Sigmoid colon (tissue), 7 donors: ENCODE measurements around the gene URB1. TPM values are rescaled to one million over a fixed set of nuclear protein-coding genes. Genes with fewer than 3 reads are reported as not detected.

ENCODE experiments used
- DNase-seq: peaks from one replicate; pipeline ENCODE4 v3.0.0-alpha.2; 2019
- H3K27ac ChIP-seq, 4 donors: fragments of 200-600 bp; sonication (generic); one replicate each; pipeline ENCODE4 v1.5.1; 2016 to 2019; ENCODE audit warnings: mild to moderate bottlenecking in 1 of 4
- H3K27me3 ChIP-seq, 3 donors: fragments of 200-600 bp; sonication (generic); one replicate each; pipeline ENCODE4 v1.5.1; 2019; ENCODE audit warnings: mild to moderate bottlenecking in 1 of 3
- H3K36me3 ChIP-seq, 4 donors: fragments of 200-600 bp; sonication (generic); one replicate each; pipeline ENCODE4 v1.5.1; 2016 to 2019
- H3K4me1 ChIP-seq, 4 donors: fragments of 200-600 bp; sonication (generic); one replicate each; pipeline ENCODE4 v1.5.1; 2017 to 2019
- H3K4me3 ChIP-seq, 4 donors: fragments of 200-600 bp; sonication (generic); one replicate each; pipeline ENCODE4 v1.5.1; 2017 to 2019; ENCODE audit warnings: mild to moderate bottlenecking in 2 of 4, moderate library complexity in 1 of 4
- H3K9me3 ChIP-seq, 4 donors: fragments of 200-600 bp in 3 of 4; sonication (generic) in 3 of 4; one replicate each; pipeline versions ENCODE4 v1.5.1 to v1.6.1; 2013 to 2019
- EP300 ChIP-seq, 4 donors: sonication (generic); formaldehyde crosslinking; IDR thresholded peaks; one replicate each; pipeline ENCODE4 v1.6.1; 2017; ENCODE audit warnings: antibody characterized with exemption in 4 of 4
- POLR2A ChIP-seq, 2 donors: fragments of 450-650 bp; IDR thresholded peaks; one replicate each; pipeline ENCODE4 v1.6.1; 2016; ENCODE audit warnings: antibody characterized with exemption in 2 of 2, mild to moderate bottlenecking in 2 of 2, moderate library complexity in 2 of 2
- POLR2AphosphoS5 ChIP-seq, 4 donors: sonication (generic); formaldehyde crosslinking; IDR thresholded peaks; one replicate each; pipeline ENCODE4 v1.6.1; 2017; ENCODE audit warnings: antibody characterized with exemption in 4 of 4
- WGBS, 2 donors: extraction: QIAGEN DNeasy Blood & Tissue Kit; methylation state at CpG; one replicate each; pipeline ENCODE4 v1.1.7; 2013; 5-methylcytosine and 5-hydroxymethylcytosine counted together
- intact Hi-C: fragments of 100-400 bp; cut with DNase I; formaldehyde crosslinking; loops from one replicate; pipeline ENCODE4 v1.15.1; 2023
- polyA plus RNA-seq, 3 donors: library from polyadenylated mRNA; stranded (reverse); fragments of 200-250 nt; gene quantifications; one replicate each; pipeline ENCODE4 v1.2.3, GENCODE V29; 2013
- total RNA-seq, 4 donors: library from RNA; depleted of rRNA; stranded (reverse); fragments of >200 nt; gene quantifications; one replicate each; pipeline ENCODE4 v1.1.0, GENCODE V29; 2016
- TF ChIP-seq, protein P1 (sequence below), 4 experiments: fragments of 450-650 bp in 3 of 4; fragments of 200-600 bp in 1 of 4; IDR thresholded peaks; one replicate each; pipeline ENCODE4 v1.5.1; 2016 to 2019; ENCODE audit warnings: antibody characterized with exemption in 4 of 4, mild to moderate bottlenecking in 3 of 4, moderate library complexity in 2 of 4
- donor health status: healthy with polysubstance abuse.
- donor health status: Bipolar disorder and iron deficiency.
- donor health status: healthy.

URB1 gene
- total and polyA plus RNA-seq, 7 donors, result 0.60 to 16.7 (median 7.5) TPM

DNA sequence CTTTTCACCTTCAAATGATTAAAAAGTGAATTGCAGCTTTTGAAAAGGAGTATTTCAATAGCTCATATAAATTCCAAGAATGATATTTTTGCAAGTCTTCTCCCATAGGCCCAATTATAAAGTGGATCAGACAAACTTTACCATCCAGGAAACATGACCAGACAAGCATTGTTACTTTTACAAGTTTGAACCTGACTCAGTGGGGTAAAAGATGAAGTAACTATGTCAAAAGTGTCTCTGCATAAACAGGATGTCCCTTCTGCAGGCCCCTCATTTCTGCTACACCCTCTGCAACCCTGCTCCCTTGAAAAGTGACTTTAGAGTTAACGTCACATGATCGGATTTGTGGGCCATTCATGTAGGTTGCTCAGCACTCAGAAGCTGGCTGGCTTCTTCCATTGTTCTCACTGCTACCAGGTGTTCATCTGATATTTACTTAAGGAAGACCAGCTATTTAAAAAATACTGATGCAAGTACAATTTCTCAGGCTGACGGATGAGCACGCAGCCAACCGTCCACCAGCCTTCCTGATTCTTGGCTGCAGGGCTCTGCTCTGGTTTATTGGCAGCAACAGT is 32.3 kb downstream of the URB1 start:
- intact Hi-C loops, result no loop called here
- TF ChIP-seq EP300 (IDR thresholded peaks at IDR 0.05) (no peak), POLR2A (IDR thresholded peaks at IDR 0.05) (no peak), POLR2AphosphoS5 (IDR thresholded peaks at IDR 0.05) (no peak)
- TF ChIP-seq, protein P1, sequence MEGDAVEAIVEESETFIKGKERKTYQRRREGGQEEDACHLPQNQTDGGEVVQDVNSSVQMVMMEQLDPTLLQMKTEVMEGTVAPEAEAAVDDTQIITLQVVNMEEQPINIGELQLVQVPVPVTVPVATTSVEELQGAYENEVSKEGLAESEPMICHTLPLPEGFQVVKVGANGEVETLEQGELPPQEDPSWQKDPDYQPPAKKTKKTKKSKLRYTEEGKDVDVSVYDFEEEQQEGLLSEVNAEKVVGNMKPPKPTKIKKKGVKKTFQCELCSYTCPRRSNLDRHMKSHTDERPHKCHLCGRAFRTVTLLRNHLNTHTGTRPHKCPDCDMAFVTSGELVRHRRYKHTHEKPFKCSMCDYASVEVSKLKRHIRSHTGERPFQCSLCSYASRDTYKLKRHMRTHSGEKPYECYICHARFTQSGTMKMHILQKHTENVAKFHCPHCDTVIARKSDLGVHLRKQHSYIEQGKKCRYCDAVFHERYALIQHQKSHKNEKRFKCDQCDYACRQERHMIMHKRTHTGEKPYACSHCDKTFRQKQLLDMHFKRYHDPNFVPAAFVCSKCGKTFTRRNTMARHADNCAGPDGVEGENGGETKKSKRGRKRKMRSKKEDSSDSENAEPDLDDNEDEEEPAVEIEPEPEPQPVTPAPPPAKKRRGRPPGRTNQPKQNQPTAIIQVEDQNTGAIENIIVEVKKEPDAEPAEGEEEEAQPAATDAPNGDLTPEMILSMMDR (IDR thresholded peaks at IDR 0.05), result no peak
- H3K36me3 ChIP-seq, result peaks cover 11 to 96% (median 75%) of the 10 kb centered on the region in 4 donors
- no peaks in the 10 kb centered on the region for H3K4me1 ChIP-seq
- DNase-seq, result no peak
- H3K27ac ChIP-seq, result no peak overlapping the region
- 87 to 88% methylated on average over 5 of the region's 5 CpGs for WGBS, 2 donors
- H3K4me3 ChIP-seq, result no peak overlapping the region
- H3K9me3 ChIP-seq, result no peaks in the 10 kb centered on the region
- H3K27me3 ChIP-seq, result no peaks in the 10 kb centered on the region

DNA sequence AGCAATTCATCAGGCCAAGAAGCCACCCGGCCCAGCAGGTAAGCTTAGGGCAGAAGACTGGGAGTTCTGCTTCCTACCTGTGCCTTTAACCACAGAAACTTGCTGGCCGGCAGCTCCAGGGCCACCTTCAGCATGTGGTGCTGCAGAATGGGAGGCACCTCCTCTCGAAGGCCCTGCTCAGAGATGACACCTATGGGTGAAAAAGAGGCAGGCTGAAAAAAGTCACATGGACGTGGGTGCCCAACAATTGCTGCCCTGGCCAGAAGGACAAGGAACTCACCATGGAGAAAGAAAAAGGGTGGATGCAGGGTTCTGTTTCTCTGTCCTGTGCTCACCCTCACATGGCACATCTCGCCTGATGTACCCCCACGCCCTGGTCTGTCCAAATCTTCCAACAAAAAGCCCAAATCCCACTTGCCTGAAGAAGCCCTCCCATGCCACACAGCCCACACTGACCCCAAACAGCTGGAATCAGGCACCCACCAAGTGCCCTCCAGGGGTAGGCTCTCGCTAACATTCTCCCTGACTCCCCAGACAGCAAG is 33.0 kb downstream of the URB1 start:
- DNase-seq, result no peak
- no peak overlapping the region for H3K27ac ChIP-seq
- intact Hi-C loops, result no loop called here
- H3K27me3 ChIP-seq, result no peaks in the 10 kb centered on the region
- no peaks in the 10 kb centered on the region for H3K4me1 ChIP-seq
- H3K36me3 ChIP-seq, result peaks cover 18 to 96% (median 75%) of the 10 kb centered on the region in 4 donors
- TF ChIP-seq EP300 (IDR thresholded peaks at IDR 0.05) (no peak), POLR2AphosphoS5 (IDR thresholded peaks at IDR 0.05) (no peak), POLR2A (IDR thresholded peaks at IDR 0.05) (no peak)
- TF ChIP-seq, protein P1 (IDR thresholded peaks at IDR 0.05), result no peak
- no peaks in the 10 kb centered on the region for H3K9me3 ChIP-seq
- no peak overlapping the region for H3K4me3 ChIP-seq
- 65 to 81% methylated on average over 7 of the region's 7 CpGs for WGBS, 2 donors

DNA sequence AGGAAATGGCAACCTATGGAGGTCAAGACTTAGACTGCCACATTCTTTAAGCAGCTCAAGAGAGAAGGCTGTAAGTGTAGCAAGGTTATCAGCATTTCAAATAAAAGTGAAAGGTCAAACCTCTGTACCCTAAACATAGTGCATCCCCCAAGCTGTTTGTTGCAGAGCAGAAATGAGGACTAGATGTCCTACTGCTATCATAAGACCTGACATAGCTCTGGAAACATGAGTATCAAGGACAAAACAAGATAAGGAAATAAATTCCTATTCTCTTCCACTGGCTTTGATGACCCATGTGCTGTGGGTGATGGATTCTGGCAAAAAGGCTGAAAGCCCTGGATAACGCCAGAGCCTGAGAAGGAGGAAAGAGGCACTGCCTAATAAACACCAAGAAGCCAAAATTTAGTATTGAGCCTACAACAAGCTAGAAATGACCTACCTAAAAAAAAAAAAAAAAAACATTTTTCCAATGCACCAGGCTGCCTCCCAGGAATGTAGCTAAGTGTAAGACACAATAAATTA is 35.9 kb downstream of the URB1 start:
- no peaks in the 10 kb centered on the region for H3K27me3 ChIP-seq
- TF ChIP-seq, protein P1 (IDR thresholded peaks at IDR 0.05), result no peak
- no peak for TF ChIP-seq POLR2AphosphoS5 (IDR thresholded peaks at IDR 0.05)
- TF ChIP-seq EP300 (IDR thresholded peaks at IDR 0.05), result no peak
- no peak for TF ChIP-seq POLR2A (IDR thresholded peaks at IDR 0.05)
- no peak overlapping the region for H3K27ac ChIP-seq
- intact Hi-C loops, result no loop called here
- H3K4me1 ChIP-seq, result no peaks in the 10 kb centered on the region
- no peak overlapping the region for H3K4me3 ChIP-seq
- DNase-seq, result no peak
- H3K36me3 ChIP-seq, result peaks cover 21 to 100% (median 77%) of the 10 kb centered on the region in 4 donors
- no peaks in the 10 kb centered on the region for H3K9me3 ChIP-seq
- 95 to 97% methylated on average over 1 of the region's 1 CpG for whole genome bisulfite sequencing, 2 donors

DNA sequence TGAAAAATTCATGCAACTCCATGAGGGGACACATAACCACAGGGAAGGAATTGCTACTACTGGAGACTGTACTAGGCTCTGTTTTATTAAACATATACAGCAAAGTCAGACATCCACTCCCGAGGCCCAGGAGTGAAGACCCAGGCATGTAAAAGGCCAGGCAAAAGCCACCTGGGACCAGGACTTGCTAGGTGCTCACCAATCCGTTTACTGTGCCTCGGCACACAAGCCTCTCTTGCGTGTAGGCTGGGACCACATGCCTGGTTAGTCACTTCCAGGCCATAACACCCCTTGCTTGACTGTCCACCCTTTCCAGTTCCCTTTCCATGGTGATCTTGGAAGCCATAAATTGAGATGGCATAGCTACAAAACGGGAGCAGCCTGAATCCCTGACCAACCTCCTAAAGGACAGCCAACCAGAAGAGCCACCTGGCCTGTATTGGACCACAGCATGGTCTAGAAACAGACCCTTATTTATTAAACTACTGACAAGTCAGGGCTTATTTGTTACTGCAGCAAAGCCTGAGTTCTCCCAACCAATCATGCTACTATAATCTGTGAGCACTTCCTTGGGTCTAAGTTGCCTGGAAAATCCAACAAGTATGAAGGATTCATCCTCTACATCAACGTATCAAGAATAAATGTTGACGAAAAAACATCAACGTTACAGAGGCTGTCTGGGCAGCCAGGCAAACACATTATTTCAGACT is 39.7 kb downstream of the URB1 start:
- 94 to 96% methylated on average over 8 of the region's 8 CpGs for WGBS, 2 donors
- peaks cover 31 to 100% (median 71%) of the 10 kb centered on the region in 4 donors for H3K36me3 ChIP-seq
- DNase-seq, result no peak

More for the DNA sequence above, 39.7 kb downstream of the URB1 start:
- TF ChIP-seq POLR2AphosphoS5 (IDR thresholded peaks at IDR 0.05) (no peak), POLR2A (IDR thresholded peaks at IDR 0.05) (no peak), EP300 (IDR thresholded peaks at IDR 0.05) (no peak)
- TF ChIP-seq, protein P1 (IDR thresholded peaks at IDR 0.05), result no peak
- H3K9me3 ChIP-seq, result no peaks in the 10 kb centered on the region
- no peaks in the 10 kb centered on the region for H3K27me3 ChIP-seq
- H3K4me1 ChIP-seq, result no peaks in the 10 kb centered on the region
- no peak overlapping the region for H3K4me3 ChIP-seq
- no peak overlapping the region for H3K27ac ChIP-seq
- intact Hi-C loops, result no loop called here
